Spinal cord (tissue), 10 donors: ENCODE results near the gene DIP2A. TPM values are rescaled to one million over a fixed set of nuclear protein-coding genes. Genes with fewer than 3 reads are reported as not detected.

Experiments
- DNase-seq, 6 donors: peaks; one replicate each; pipeline versions ENCODE4 v3.0.0 to v3.0.0-alpha.2; 2013 to 2015; ENCODE audit warnings: low spot score in 6 of 6, low read depth in 4 of 6
- H3K27ac ChIP-seq: one replicate; pipeline ENCODE4 v1.5.1; 2013; ENCODE audit warnings: low read depth, low read length, control low read depth
- H3K27me3 ChIP-seq: one replicate; pipeline ENCODE4 v1.6.1; 2013; ENCODE audit warnings: low read length; ENCODE audit not compliant: control insufficient read depth, insufficient read depth
- H3K36me3 ChIP-seq: one replicate; pipeline ENCODE4 v1.6.1; 2013; ENCODE audit warnings: low read length; ENCODE audit not compliant: control insufficient read depth, insufficient read depth
- H3K4me1 ChIP-seq: one replicate; pipeline ENCODE4 v1.6.1; 2013; ENCODE audit warnings: low read length; ENCODE audit not compliant: control insufficient read depth, insufficient read depth
- H3K4me3 ChIP-seq: one replicate; pipeline ENCODE4 v1.5.1; 2013; ENCODE audit warnings: low read depth, low read length, control low read depth
- H3K9me3 ChIP-seq: one replicate; pipeline ENCODE4 v1.6.1; 2013; ENCODE audit warnings: low read length; ENCODE audit not compliant: control insufficient read depth, insufficient read depth
- WGBS: methylation state at CpG from one replicate; pipeline ENCODE4 v1.1.5; 2013; ENCODE audit warnings: missing lambda C conversion rate; ENCODE audit not compliant: insufficient coverage; 5-methylcytosine and 5-hydroxymethylcytosine counted together
- polyA plus RNA-seq, 2 donors: library from polyadenylated mRNA; unstranded; fragments of 120-200 nt; gene quantifications; one replicate each; pipeline ENCODE4 v1.2.1, GENCODE V29; 2013; ENCODE audit not compliant: insufficient read length in 2 of 2
- total RNA-seq, 2 donors: library from RNA; depleted of rRNA in 1 of 2; stranded (reverse); fragments of 120-200 nt in 1 of 2; fragments of >200 nt in 1 of 2; gene quantifications; one replicate each; pipeline versions ENCODE4 v1.2.3 to v1.2.4, GENCODE V29; 2013 to 2014
- donor health status: healthy.

Gene DIP2A
- total and polyA plus RNA-seq, 4 donors = 41.2 to 69.6 (median 43.2) TPM

- WGBS = 83% methylated on average over 2 of the region's 4 CpGs
- DNase-seq = peak in 1 of 6 donors; percentile 21
- Histone ChIP-seq H3K36me3 (peaks cover 17% of the 10 kb centered on the region), H3K4me1 (no peaks in the 10 kb centered on the region), H3K4me3 (no peak overlapping the region), H3K27me3 (no peaks in the 10 kb centered on the region), H3K9me3 (no peaks in the 10 kb centered on the region), H3K27ac (no peak overlapping the region)
These were observed 27.9 kb downstream of the DIP2A start for GRCh38 chr21:46486481-46487126.

- 86% methylated on average over 6 of the region's 6 CpGs for WGBS
- H3K9me3 ChIP-seq = no peaks in the 10 kb centered on the region
- no peaks in the 10 kb centered on the region for H3K4me1 ChIP-seq
- no peaks in the 10 kb centered on the region for H3K27me3 ChIP-seq
- peaks cover 20% of the 10 kb centered on the region for H3K36me3 ChIP-seq
- no peak overlapping the region for H3K27ac ChIP-seq
- no peak overlapping the region for H3K4me3 ChIP-seq
- DNase-seq = no peak
These were observed 30.5 kb downstream of the DIP2A start for GRCh38 chr21:46489162-46489663.

GRCh38 chr21:46489800-46490199 is 31.1 kb downstream of the DIP2A start:
- no peaks in the 10 kb centered on the region for H3K9me3 ChIP-seq
- no peaks in the 10 kb centered on the region for H3K4me1 ChIP-seq
- no peak overlapping the region for H3K4me3 ChIP-seq
- DNase-seq = no peak
- H3K27ac ChIP-seq = no peak overlapping the region
- no peaks in the 10 kb centered on the region for H3K27me3 ChIP-seq
- 82% methylated on average over 10 of the region's 10 CpGs for WGBS
- peaks cover 20% of the 10 kb centered on the region for H3K36me3 ChIP-seq

GRCh38 chr21:46491553-46491952 is 32.9 kb downstream of the DIP2A start:
- Histone ChIP-seq H3K27ac (no peak overlapping the region), H3K9me3 (no peaks in the 10 kb centered on the region), H3K27me3 (no peaks in the 10 kb centered on the region), H3K4me3 (no peak overlapping the region), H3K36me3 (peaks cover 20% of the 10 kb centered on the region), H3K4me1 (no peaks in the 10 kb centered on the region)
- no peak for DNase-seq
- WGBS = 86% methylated on average over 1 of the region's 3 CpGs

- Histone ChIP-seq H3K36me3 (peaks cover 21% of the 10 kb centered on the region), H3K27ac (no peak overlapping the region), H3K4me3 (no peak overlapping the region), H3K4me1 (no peaks in the 10 kb centered on the region), H3K27me3 (no peaks in the 10 kb centered on the region), H3K9me3 (no peaks in the 10 kb centered on the region)
- DNase-seq = no peak
- 72% methylated on average over 4 of the region's 5 CpGs for WGBS
These were observed 34.2 kb downstream of the DIP2A start for GRCh38 chr21:46492851-46493250.

GRCh38 chr21:46493828-46494227 is 35.1 kb downstream of the DIP2A start:
- Histone ChIP-seq H3K27me3 (no peaks in the 10 kb centered on the region), H3K4me1 (no peaks in the 10 kb centered on the region), H3K27ac (no peak overlapping the region), H3K36me3 (peaks cover 30% of the 10 kb centered on the region), H3K9me3 (no peaks in the 10 kb centered on the region), H3K4me3 (no peak overlapping the region)
- DNase-seq = no peak
- 60% methylated on average over 1 of the region's 6 CpGs for WGBS

GRCh38 chr21:46498335-46499050 is 39.8 kb downstream of the DIP2A start:
- Histone ChIP-seq H3K27me3 (no peaks in the 10 kb centered on the region), H3K4me3 (no peak overlapping the region), H3K27ac (no peak overlapping the region), H3K4me1 (no peaks in the 10 kb centered on the region), H3K9me3 (no peaks in the 10 kb centered on the region), H3K36me3 (peaks cover 15% of the 10 kb centered on the region)
- 95% methylated on average over 17 of the region's 26 CpGs for WGBS
- no peak for DNase-seq

GRCh38 chr21:46500224-46500861 is 41.7 kb downstream of the DIP2A start:
- no peaks in the 10 kb centered on the region for H3K9me3 ChIP-seq
- DNase-seq = no peak
- WGBS = 40% methylated on average over 1 of the region's 3 CpGs
- peaks cover 21% of the 10 kb centered on the region for H3K36me3 ChIP-seq
- H3K27me3 ChIP-seq = no peaks in the 10 kb centered on the region
- no peak overlapping the region for H3K27ac ChIP-seq
- H3K4me3 ChIP-seq = no peak overlapping the region
- H3K4me1 ChIP-seq = no peaks in the 10 kb centered on the region

- H3K27ac ChIP-seq = no peak overlapping the region
- H3K4me1 ChIP-seq = no peaks in the 10 kb centered on the region
- peaks cover 30% of the 10 kb centered on the region for H3K36me3 ChIP-seq
- peak in 1 of 6 donors; percentile 31 for DNase-seq
- H3K9me3 ChIP-seq = no peaks in the 10 kb centered on the region
- 66% methylated on average over 11 of the region's 12 CpGs for WGBS
- H3K27me3 ChIP-seq = no peaks in the 10 kb centered on the region
- H3K4me3 ChIP-seq = no peak overlapping the region
These were observed 45.3 kb downstream of the DIP2A start for GRCh38 chr21:46503922-46504550.
